DMS79 treated with DMSO at 0.1 percent for 48 hours (cell line): ENCODE measurements around the gene FTO.
A peak's percentile ranks its signal among the peaks of the same experiment; 100 is the strongest.

Source experiments
- DNase-seq: peaks from one replicate; lab custom pipeline; 2025; lab: John Stamatoyannopoulos, UW

FTO gene

DNA sequence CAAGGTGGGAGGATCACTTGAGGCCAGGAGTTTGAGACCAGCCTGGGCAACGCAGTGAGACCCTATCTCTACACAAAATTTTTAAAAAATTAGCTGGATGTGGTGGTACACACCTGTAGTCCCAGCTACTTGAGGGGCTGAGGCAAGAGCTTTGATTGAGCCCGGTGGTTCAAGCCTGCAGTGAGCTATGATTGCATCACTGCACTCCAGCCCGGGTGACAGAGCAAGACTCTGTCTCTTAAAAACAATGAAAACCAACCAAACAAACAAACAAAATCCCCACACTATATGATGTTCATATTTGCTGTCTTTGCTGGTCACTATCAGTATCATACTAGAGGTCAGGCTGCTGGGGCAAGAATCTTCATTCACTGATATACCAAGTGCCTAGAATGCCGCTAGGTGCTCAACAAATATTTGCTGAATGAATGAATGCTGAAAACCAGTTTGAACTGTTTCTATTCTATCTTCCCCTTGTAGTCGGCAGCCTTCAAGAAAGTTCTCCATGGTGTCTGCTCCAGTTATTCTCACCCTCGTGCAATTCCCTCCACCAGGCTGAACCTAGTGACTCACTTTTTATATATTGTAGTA lies 455.6 kb downstream of the FTO start:
- DNase-seq: no peak

DNA sequence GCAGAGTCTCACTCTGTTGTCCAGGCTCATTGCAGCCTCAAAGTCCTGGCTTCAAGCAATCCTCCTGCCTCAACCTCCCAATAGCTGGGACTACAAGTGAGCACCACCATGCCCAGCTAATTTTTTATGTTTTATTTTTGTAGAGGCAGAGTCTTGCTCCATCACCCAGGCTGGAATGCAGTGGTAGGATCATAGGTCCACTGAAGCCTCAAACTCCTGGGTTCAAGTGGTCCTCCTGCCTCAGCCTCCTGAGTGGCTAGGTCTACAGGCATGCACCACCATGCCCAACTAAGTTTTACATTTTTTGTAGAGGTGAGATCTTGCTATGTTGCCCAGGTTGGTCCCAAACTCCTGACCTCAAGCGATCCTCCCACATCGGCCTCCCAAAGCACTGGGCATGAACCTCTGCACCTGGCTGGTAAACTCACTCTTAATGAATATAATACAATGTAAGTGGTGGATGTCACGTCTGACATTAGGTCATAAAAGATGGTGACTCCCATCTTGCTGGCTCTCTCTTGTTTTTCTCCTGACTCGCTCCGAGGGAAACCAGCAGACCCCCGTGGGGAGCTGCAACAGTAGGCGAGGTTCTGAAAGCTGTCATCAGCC lies 456.4 kb downstream of the FTO start:
- no peak for DNase-seq

GRCh38 chr16:54160939-54161897 lies 457.3 kb downstream of the FTO start:
- no peak for DNase-seq

DNA sequence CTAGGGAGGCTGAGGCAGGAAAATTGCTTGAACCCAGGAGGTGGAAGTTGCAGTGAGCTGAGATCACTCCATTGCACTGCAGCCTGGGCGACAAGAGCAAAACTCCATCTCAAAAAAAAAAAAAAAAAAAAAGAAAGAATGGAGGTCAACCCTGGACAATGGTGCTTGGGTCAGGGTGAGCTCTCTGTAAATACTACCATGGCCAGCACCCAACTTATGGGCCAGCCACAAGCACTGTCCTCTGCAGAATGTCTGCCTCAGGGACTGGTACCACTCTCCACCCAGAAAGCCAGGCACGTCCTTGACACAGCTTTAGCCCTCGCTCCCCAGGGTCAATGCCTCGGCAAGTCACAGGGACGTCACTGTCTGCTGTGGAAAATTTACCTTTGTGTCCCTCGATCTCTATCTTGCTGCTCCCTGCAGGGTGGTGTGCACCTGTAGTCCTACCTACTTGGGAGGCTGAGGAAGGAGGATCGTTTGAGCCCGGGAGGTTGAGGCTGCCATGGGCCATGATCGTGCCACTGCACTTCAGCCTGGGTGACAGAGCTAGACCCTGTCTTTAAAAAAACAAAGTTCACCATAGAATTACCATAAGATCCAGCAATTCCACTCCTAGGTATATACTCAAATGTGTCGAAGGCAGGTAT lies 459.4 kb downstream of the FTO start:
- DNase-seq: no peak

- DNase-seq: no peak
These were observed 460.8 kb downstream of the FTO start for GRCh38 chr16:54164789-54165173.

GRCh38 chr16:54165174-54165911 lies 461.4 kb downstream of the FTO start:
- DNase-seq: no peak

- no peak for DNase-seq
These were observed 462.2 kb downstream of the FTO start for GRCh38 chr16:54165912-54166865.

DNA sequence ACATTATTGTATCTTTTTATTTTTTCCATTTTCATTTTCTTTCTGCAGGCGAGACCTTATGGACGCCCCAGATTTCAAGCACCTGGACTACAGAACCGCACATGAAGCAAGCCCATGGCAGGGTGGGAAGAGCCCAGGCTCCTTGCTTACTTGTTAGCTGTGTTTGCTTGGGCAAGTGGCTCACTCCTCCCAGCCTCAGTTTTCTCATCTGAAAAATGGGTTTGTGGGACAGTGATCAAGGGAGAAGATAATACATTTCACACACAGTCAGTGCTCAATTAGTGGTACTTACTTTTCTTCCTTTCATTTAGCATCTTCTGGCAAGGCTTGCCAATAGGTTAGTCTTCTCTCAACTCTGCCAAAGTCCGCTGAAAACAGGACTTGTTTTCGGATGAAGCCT lies 465.2 kb downstream of the FTO start:
- no peak for DNase-seq

DNA sequence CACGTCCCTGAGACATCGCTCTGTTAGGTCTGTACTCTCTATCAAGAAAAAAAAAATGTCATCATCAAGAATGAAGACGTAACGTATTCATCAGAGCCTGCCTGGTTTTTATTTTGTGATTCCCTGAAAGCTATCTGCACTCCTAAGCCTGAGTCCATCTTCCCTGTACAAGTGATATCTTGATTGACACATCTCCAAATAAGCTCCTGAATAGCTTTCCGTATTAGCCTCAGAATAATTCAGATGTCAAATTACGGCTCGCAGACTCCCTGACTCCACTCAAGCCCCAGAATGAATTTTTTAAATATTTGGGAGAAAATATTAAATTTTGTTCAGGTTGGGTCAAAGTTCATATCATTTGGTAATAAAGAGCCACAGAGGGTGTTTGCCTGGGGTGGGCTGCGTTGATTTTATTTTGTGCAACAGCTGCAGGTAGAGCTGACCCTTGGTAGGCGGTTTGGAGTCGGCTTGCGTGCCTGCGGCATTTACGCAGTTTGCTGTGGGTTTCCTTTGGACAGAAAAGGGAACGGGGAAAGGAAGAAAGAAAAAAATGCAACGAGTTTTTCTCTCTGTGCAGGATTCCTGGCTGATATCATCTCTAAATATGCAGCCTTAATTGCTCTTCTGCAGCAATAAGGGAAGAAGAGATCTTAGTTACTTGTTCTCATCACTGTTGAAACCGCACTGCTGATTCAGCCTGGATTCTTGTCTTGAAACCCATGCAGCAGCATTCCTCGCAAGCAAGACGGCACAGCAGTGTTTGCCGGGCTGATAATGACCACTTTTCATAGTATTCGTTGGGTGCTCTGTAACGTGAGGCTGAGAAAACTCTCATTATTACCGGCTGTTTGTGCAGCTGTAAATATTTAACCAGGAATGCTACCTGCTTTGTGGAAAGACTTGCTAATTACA lies 467.9 kb downstream of the FTO start:
- peak; percentile 43 for DNase-seq

GRCh38 chr16:54173490-54173889 lies 469.5 kb downstream of the FTO start:
- no peak for DNase-seq

DNA sequence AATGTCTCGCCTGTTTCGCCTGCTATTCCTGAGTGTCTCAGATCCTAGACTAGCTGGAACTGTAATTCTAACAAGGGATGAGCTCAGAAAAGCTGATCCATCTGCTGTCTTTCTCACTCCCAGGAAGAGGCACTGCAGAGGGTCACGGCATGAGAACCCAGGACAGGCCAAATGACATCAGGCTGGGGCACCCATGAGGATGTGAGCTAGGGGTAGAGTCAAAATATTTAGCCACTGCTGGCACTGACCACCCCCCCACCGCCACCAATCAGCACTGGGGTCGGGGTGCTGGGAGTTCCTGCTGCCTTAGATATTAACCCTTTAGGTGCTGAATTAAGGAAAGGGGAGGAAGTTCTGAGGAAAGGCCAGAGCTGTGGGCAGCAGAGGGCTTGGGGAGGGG lies 470.2 kb downstream of the FTO start:
- no peak for DNase-seq

DNA sequence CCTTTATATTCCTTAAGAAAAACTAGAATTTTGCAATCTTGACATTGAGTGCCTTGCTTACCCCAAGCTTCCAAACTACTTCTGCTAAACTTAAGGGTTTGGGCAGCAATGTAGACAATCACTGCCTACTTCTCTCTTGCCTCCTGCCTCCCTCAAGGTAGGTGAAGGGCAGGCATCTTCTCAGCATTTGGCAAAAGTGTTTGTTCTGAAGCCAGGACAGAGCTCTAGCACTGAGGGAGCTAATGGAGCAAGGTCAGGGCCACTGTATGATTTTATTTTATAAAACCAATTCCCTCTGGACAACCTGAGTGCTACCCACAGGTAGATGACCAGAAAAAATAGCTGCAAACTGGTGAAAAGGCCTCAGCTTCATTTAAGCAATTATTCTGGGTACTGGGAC lies 470.8 kb downstream of the FTO start:
- no peak for DNase-seq

- DNase-seq: no peak
These were observed 471.2 kb downstream of the FTO start for GRCh38 chr16:54175169-54175551.

- DNase-seq: no peak
These were observed 471.8 kb downstream of the FTO start for GRCh38 chr16:54175552-54176375.

DNA sequence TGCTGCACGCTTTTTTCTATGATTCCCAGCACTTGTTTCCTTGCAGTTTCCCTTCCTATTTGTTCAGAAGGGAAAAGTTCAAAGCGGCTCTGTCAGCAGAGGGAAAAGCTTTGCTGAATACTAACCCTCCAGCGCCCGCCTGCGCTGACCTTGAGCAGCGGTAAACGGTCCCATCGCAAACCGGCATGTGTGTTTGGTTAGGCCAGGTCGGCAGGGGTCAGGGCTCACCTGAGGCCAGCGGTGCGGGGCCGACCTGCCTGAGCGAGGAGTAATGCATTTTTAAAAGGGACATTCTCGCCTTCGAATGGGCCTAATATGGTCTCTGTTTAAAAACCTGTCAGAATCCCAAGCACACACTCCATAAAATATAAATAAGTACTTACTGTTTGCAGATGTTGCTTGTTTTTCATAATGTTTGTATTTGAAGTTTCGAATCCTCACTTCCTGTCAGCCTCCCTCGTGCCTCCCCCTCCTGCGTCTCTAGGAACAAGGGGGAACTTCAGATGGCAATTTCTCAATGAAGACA lies 472.5 kb downstream of the FTO start:
- no peak for DNase-seq

DNA sequence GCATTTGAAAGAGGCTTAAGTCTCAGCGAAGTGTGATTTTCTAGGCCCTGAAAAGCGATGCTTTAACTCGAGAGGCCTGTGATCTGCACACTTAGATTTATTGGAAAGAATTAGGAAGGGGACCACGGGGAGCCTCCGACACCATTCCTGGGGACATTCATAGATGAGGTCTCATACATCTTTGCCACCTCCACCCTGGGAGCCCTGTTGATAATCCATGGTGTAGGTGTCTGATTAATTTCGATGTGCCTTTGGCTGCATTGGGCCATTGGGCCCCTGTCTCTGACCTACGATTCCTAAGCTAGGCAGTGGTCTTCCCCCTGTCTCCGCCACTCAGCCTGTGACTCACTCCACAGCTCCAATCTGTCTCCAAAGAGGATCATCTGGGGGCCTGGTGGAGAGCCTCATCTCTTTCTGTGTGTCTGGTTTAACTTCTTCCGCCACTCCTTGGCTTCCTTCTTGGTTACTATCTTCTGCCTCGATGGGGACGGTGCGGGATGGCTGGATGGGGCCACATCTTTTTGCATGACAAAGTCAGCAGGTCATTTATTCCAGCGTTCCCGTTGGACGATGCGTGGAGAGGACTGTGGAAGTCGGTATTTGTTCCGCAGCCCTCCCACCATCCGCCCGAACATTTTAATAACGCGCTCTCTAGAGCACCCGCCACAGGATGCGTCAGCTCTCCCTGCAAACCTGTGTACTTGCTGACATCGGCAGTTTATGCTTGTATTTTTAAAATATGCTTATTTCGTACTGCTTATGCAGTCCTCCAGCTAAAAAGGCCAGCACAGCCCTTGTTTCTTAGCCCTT lies 473.3 kb downstream of the FTO start:
- DNase-seq: no peak

GRCh38 chr16:54177862-54178477 lies 474.0 kb downstream of the FTO start:
- DNase-seq: peak; percentile 23
